CD14-positive monocyte (primary cell): ENCODE results near the gene BUB1. TPM values are rescaled to one million over a fixed set of nuclear protein-coding genes. Genes with fewer than 3 reads are reported as not detected.

Experiments
- DNase-seq, 3 donors: peaks; one replicate each; pipeline ENCODE4 v3.0.0-alpha.2; 2011 to 2022
- H2AFZ ChIP-seq: 2 replicates; pipeline ENCODE4 v1.6.0; 2012; ENCODE audit warnings: mild to moderate bottlenecking, low read depth, low read length, inconsistent platforms; ENCODE audit not compliant: insufficient read depth, poor library complexity, severe bottlenecking
- H3K27ac ChIP-seq, 2 donors: 1 replicate in 1 of 2; 2 replicates in 1 of 2; pipeline ENCODE4 v1.5.1; 2012 to 2013; ENCODE audit warnings: low read length in 2 of 2, control low read depth in 1 of 2, inconsistent platforms in 1 of 2, low read depth in 1 of 2, mild to moderate bottlenecking in 1 of 2
- H3K27me3 ChIP-seq, 2 donors: one replicate each; pipeline versions ENCODE4 v1.6.0 to v1.6.1; 2011 to 2013; ENCODE audit warnings: low read length in 2 of 2; ENCODE audit not compliant: control insufficient read depth in 2 of 2, insufficient read depth in 2 of 2
- H3K36me3 ChIP-seq, 2 donors: replicated peaks in 1 of 2; 1 replicate in 1 of 2; 2 replicates in 1 of 2; pipeline versions ENCODE4 v1.5.1 to v1.6.1; 2012 to 2013; ENCODE audit warnings: low read length in 2 of 2, control low read depth in 1 of 2, inconsistent platforms in 1 of 2, mild to moderate bottlenecking in 1 of 2; ENCODE audit not compliant: insufficient read depth in 2 of 2, control insufficient read depth in 1 of 2
- H3K4me1 ChIP-seq, 2 donors: 1 replicate in 1 of 2; 2 replicates in 1 of 2; pipeline versions ENCODE4 v1.5.1 to v1.6.1; 2012 to 2013; ENCODE audit warnings: low read length in 2 of 2, control low read depth in 1 of 2, inconsistent platforms in 1 of 2, mild to moderate bottlenecking in 1 of 2, moderate library complexity in 1 of 2; ENCODE audit not compliant: insufficient read depth in 2 of 2, control insufficient read depth in 1 of 2
- H3K4me2 ChIP-seq: replicated peaks from 2 replicates; pipeline ENCODE3; 2012; ENCODE audit warnings: low read length, moderate library complexity, mild to moderate bottlenecking; ENCODE audit not compliant: poor library complexity, severe bottlenecking; ENCODE audit errors: extremely low read depth
- H3K4me3 ChIP-seq, 3 experiments: fragments of 200-600 bp in 1 of 3; sonication (generic) in 1 of 3; replicated peaks in 1 of 3; 1 replicate in 2 of 3; 2 replicates in 1 of 3; pipeline ENCODE4 v1.5.1; 2011 to 2013; ENCODE audit warnings: low read length in 3 of 3, mild to moderate bottlenecking in 3 of 3, control low read depth in 2 of 3, low read depth in 2 of 3, inconsistent platforms in 1 of 3, moderate library complexity in 1 of 3
- H3K79me2 ChIP-seq: 2 replicates; pipeline ENCODE4 v1.6.0; 2012; ENCODE audit warnings: mild to moderate bottlenecking, control low read depth, inconsistent platforms, low read length, moderate library complexity; ENCODE audit not compliant: insufficient read depth
- H3K9ac ChIP-seq: 2 replicates; pipeline ENCODE4 v1.6.0; 2017; ENCODE audit warnings: low read length, mild to moderate bottlenecking; ENCODE audit not compliant: insufficient read depth, poor library complexity, severe bottlenecking
- H3K9me3 ChIP-seq, 2 donors: replicated peaks in 1 of 2; 1 replicate in 1 of 2; 2 replicates in 1 of 2; pipeline versions ENCODE4 v1.5.1 to v1.6.1; 2012 to 2013; ENCODE audit warnings: low read length in 2 of 2, control low read depth in 1 of 2; ENCODE audit not compliant: control insufficient read depth in 1 of 2, insufficient read depth in 1 of 2
- H4K20me1 ChIP-seq: 2 replicates; pipeline ENCODE4 v1.6.0; 2012; ENCODE audit warnings: mild to moderate bottlenecking, low read length, control low read depth, moderate library complexity; ENCODE audit not compliant: insufficient read depth
- H3K27ac Mint-ChIP-seq, 7 donors: one replicate each; pipeline ENCODE4 v1.8.0; 2020; ENCODE audit warnings: mild to moderate bottlenecking in 7 of 7, mixed read lengths in 7 of 7, moderate library complexity in 6 of 7, inconsistent platforms in 2 of 7
- H3K27me3 Mint-ChIP-seq, 3 donors: one replicate each; pipeline ENCODE4 v1.8.0; 2021 to 2022; ENCODE audit warnings: low read depth in 3 of 3, mild to moderate bottlenecking in 3 of 3, mixed read lengths in 3 of 3, moderate library complexity in 3 of 3, inconsistent platforms in 1 of 3
- H3K36me3 Mint-ChIP-seq, 2 donors: one replicate each; pipeline ENCODE4 v1.8.0; 2020; ENCODE audit warnings: mixed read lengths in 2 of 2, inconsistent platforms in 1 of 2, mild to moderate bottlenecking in 1 of 2
- H3K4me1 Mint-ChIP-seq: one replicate; pipeline ENCODE4 v1.8.0; 2020; ENCODE audit warnings: mild to moderate bottlenecking, mixed read lengths
- H3K4me3 Mint-ChIP-seq, 2 donors: one replicate each; pipeline ENCODE4 v1.8.0; 2020; ENCODE audit warnings: mild to moderate bottlenecking in 2 of 2, mixed read lengths in 2 of 2, moderate library complexity in 1 of 2
- H3K9me3 Mint-ChIP-seq, 7 donors: one replicate each; pipeline ENCODE4 v1.8.0; 2020 to 2022; ENCODE audit warnings: mixed read lengths in 7 of 7, mild to moderate bottlenecking in 6 of 7, moderate library complexity in 6 of 7, inconsistent platforms in 2 of 7
- CTCF ChIP-seq: fragments of 200-600 bp; IDR thresholded peaks from one replicate; pipeline ENCODE4 v1.8.0; 2022; ENCODE audit warnings: antibody characterized with exemption, mild to moderate bottlenecking
- WGBS: methylation state at CpG from one replicate; pipeline ENCODE4 v1.1.5; 2013; ENCODE audit warnings: missing lambda C conversion rate; ENCODE audit not compliant: insufficient coverage; 5-methylcytosine and 5-hydroxymethylcytosine counted together
- intact Hi-C, 2 donors: fragments of 100-400 bp; cut with micrococcal nuclease; formaldehyde crosslinking; loops; one replicate each; pipeline versions ENCODE4 v1.15.0 to v1.15.1; 2023
- polyA plus RNA-seq, 3 donors: library from polyadenylated mRNA; depleted of rRNA in 1 of 3; unstranded in 2 of 3; stranded (reverse) in 1 of 3; fragments of 300-500 nt in 2 of 3; fragments of >200 nt in 1 of 3; fragmentation: Illumina TruSeq in 2 of 3; gene quantifications; 1 replicate in 2 of 3; 2 replicates in 1 of 3; pipeline ENCODE4 v1.2.3, GENCODE V29; 2012 to 2021

The BUB1 gene
- polyA plus RNA-seq, 3 donors: 0.11 to 0.30 (median 0.24) TPM

- Histone ChIP-seq H3K27me3 (peaks cover 5 to 7% of the 10 kb centered on the region in 2 donors), H3K4me2 (no peak overlapping the region), H3K79me2 (no peaks in the 10 kb centered on the region), H3K27ac (no peak overlapping the region), H4K20me1 (no peaks in the 10 kb centered on the region), H3K36me3 (no peaks in the 10 kb centered on the region), H3K9ac (no peak overlapping the region), H3K4me1 (no peaks in the 10 kb centered on the region), H3K9me3 (peaks cover 0 to under 1% of the 10 kb centered on the region in 2 donors), H2AFZ (no peak overlapping the region), H3K4me3 (no peak overlapping the region)
- Mint-ChIP-seq H3K36me3 (no peaks in the 10 kb centered on the region), H3K9me3 (peaks cover 0 to 3% (median under 1%) of the 10 kb centered on the region in 7 donors), H3K27ac (peak overlapping the region in 1 of 7 donors; percentile 31), H3K4me1 (no peaks in the 10 kb centered on the region), H3K27me3 (peaks cover 14 to 21% (median 16%) of the 10 kb centered on the region in 3 donors), H3K4me3 (no peak overlapping the region)
- 100% methylated on average over 3 of the region's 3 CpGs for WGBS
- intact Hi-C loops: no loop called here
- no peak for DNase-seq
- TF ChIP-seq CTCF: no peak
Measured at GRCh38 chr2:110725859-110726258, 48.0 kb upstream of the BUB1 start.

GRCh38 chr2:110725370-110725769, 47.5 kb upstream of the BUB1 start:
- Mint-ChIP-seq H3K9me3 (peaks cover 0 to 3% (median 0%) of the 10 kb centered on the region in 7 donors), H3K27ac (peak overlapping the region in 1 of 7 donors; percentile 31), H3K36me3 (no peaks in the 10 kb centered on the region), H3K4me1 (no peaks in the 10 kb centered on the region), H3K4me3 (no peak overlapping the region), H3K27me3 (peaks cover 9 to 16% (median 11%) of the 10 kb centered on the region in 3 donors)
- Histone ChIP-seq H4K20me1 (no peaks in the 10 kb centered on the region), H3K4me2 (no peak overlapping the region), H3K79me2 (no peaks in the 10 kb centered on the region), H3K27me3 (peaks cover under 1 to 2% of the 10 kb centered on the region in 2 donors), H3K36me3 (no peaks in the 10 kb centered on the region), H3K9ac (no peak overlapping the region), H3K9me3 (no peaks in the 10 kb centered on the region), H3K4me3 (no peak overlapping the region), H3K4me1 (no peaks in the 10 kb centered on the region), H2AFZ (no peak overlapping the region), H3K27ac (no peak overlapping the region)
- TF ChIP-seq CTCF: no peak
- no peak for DNase-seq
- 99% methylated on average over 8 of the region's 9 CpGs for WGBS
- intact Hi-C loops: no loop called here
